HCT116 (cell line): ENCODE data around the gene IFNA2. TPM values are rescaled to one million over a fixed set of nuclear protein-coding genes. Genes with fewer than 3 reads are reported as not detected.

Experiments
- ATAC-seq: fragments of 200-7000 bp; cut with Tn5 transposase; 2 replicates; pipeline ENCODE4 v1.9.1; 2020; ENCODE audit warnings: mild to moderate bottlenecking, moderate library complexity
- BruUV-seq: library from RNA; stranded (reverse); fragments of 400-500 nt; replicated peaks from 2 replicates; lab custom pipeline; 2021; lab: Mats Ljungman, UMichigan
- CTCF ChIA-PET: fragments of 300-600 bp; sonication (Branson Sonifier 250); formaldehyde crosslinking; loops from one replicate; lab custom pipeline; 2021; ENCODE audit warnings: antibody characterized with exemption; lab: Charles Lee
- POLR2A ChIA-PET: fragments of 300-600, 350-600 bp; sonication (Branson Sonifier 250); formaldehyde crosslinking; loops from one replicate; lab custom pipeline; 2021; ENCODE audit warnings: antibody characterized with exemption; lab: Charles Lee
- RAD21 ChIA-PET, 2 experiments: fragments of 300-600 bp; sonication (Branson Sonifier 250); formaldehyde crosslinking; loops; one replicate each; lab custom pipeline; 2023; ENCODE audit warnings: low total read pairs in 2 of 2; ENCODE audit not compliant: uncharacterized antibody in 2 of 2, unreplicated experiment in 2 of 2, low non-redundant PET in 1 of 2; lab: Charles Lee
- DNase-seq: peaks from one replicate; pipeline ENCODE4 v3.0.0-alpha.2; 2010; ENCODE audit warnings: low read depth, low spot score
- H2AFZ ChIP-seq: fragments of 200-600 bp; shearing (Covaris generic), sonication (generic); 2 replicates; pipeline ENCODE4 v1.6.1; 2017; ENCODE audit warnings: low read depth, mixed run types, mixed read lengths, antibody characterized with exemption, low read length; ENCODE audit not compliant: poor library complexity, severe bottlenecking
- H3K27ac ChIP-seq: 2 replicates; pipeline ENCODE4 v1.5.1; 2012; ENCODE audit warnings: low read depth, low read length
- H3K27me3 ChIP-seq: fragments of 200-600 bp; sonication (generic); 2 replicates; pipeline ENCODE4 v1.6.1; 2016; ENCODE audit warnings: mixed run types, low read length, mixed read lengths; ENCODE audit not compliant: insufficient read depth
- H3K36me3 ChIP-seq, 2 experiments: fragments of 200-500 bp in 1 of 2; fragments of 200-600 bp in 1 of 2; sonication (Bioruptor generic) in 1 of 2; sonication (generic) in 1 of 2; 2 replicates each; pipeline versions ENCODE4 v1.5.1 to v1.6.1; 2014 to 2016; ENCODE audit warnings: low read length in 2 of 2, inconsistent platforms in 1 of 2, mixed read lengths in 1 of 2, mixed run types in 1 of 2; ENCODE audit not compliant: insufficient read depth in 2 of 2, control insufficient read depth in 1 of 2
- H3K4me1 ChIP-seq, 2 experiments: fragments of 200-600 bp in 1 of 2; sonication (generic) in 1 of 2; 2 replicates each; pipeline versions ENCODE4 v1.5.1 to v1.6.1; 2012 to 2017; ENCODE audit warnings: low read length in 2 of 2, inconsistent platforms in 1 of 2, mild to moderate bottlenecking in 1 of 2, mixed read lengths in 1 of 2, mixed run types in 1 of 2, moderate library complexity in 1 of 2; ENCODE audit not compliant: insufficient read depth in 2 of 2, control insufficient read depth in 1 of 2
- H3K4me2 ChIP-seq: fragments of 200-600 bp; sonication (generic); 2 replicates; pipeline ENCODE4 v1.6.1; 2017; ENCODE audit warnings: mixed run types, low read length, mixed read lengths
- H3K4me3 ChIP-seq, 2 experiments: fragments of 200-600 bp in 1 of 2; sonication (generic) in 1 of 2; replicated peaks in 1 of 2; 2 replicates each; pipeline ENCODE4 v1.5.1; 2011 to 2016; ENCODE audit warnings: low read length in 2 of 2, control low read depth in 1 of 2, low read depth in 1 of 2, mild to moderate bottlenecking in 1 of 2, mixed read lengths in 1 of 2, mixed run types in 1 of 2
- H3K79me2 ChIP-seq: fragments of 200-600 bp; sonication (generic); 2 replicates; pipeline ENCODE4 v1.6.1; 2017; ENCODE audit warnings: mild to moderate bottlenecking, mixed run types, low read length, moderate library complexity, mixed read lengths; ENCODE audit not compliant: insufficient read depth
- H3K9ac ChIP-seq: fragments of 200-600 bp; sonication (generic); 2 replicates; pipeline ENCODE4 v1.6.1; 2016; ENCODE audit warnings: low read length, mixed read lengths
- H3K9me2 ChIP-seq: fragments of 200-600 bp; sonication (generic), shearing (Covaris generic); 2 replicates; pipeline ENCODE4 v1.6.1; 2017; ENCODE audit warnings: mixed run types, mild to moderate bottlenecking, moderate library complexity; ENCODE audit not compliant: insufficient read depth
- H3K9me3 ChIP-seq, 2 experiments: fragments of 200-500 bp in 1 of 2; fragments of 200-600 bp in 1 of 2; sonication (Bioruptor generic) in 1 of 2; sonication (generic) in 1 of 2; 2 replicates each; pipeline ENCODE4 v1.6.1; 2014 to 2017; ENCODE audit warnings: low read length in 2 of 2, mixed read lengths in 2 of 2, inconsistent platforms in 1 of 2, low read depth in 1 of 2, mild to moderate bottlenecking in 1 of 2, mixed run types in 1 of 2, moderate library complexity in 1 of 2; ENCODE audit not compliant: control insufficient read depth in 1 of 2, insufficient read depth in 1 of 2
- H4K20me1 ChIP-seq: fragments of 200-600 bp; sonication (generic), shearing (Covaris generic); 2 replicates; pipeline ENCODE4 v1.6.1; 2017; ENCODE audit warnings: mixed run types, mild to moderate bottlenecking, moderate library complexity; ENCODE audit not compliant: insufficient read depth
- EGR1 ChIP-seq: IDR thresholded peaks from 2 replicates; pipeline ENCODE4 v1.6.1; 2012; ENCODE audit warnings: low read depth
- EZH2phosphoT487 ChIP-seq: fragments of 200-600 bp; IDR thresholded peaks from 2 replicates; pipeline ENCODE4 v1.6.1; 2018; ENCODE audit warnings: antibody characterized with exemption, borderline replicate concordance
- FOSL1 ChIP-seq: IDR thresholded peaks from 2 replicates; pipeline ENCODE4 v1.6.1; 2012; ENCODE audit warnings: low read depth
- RAD21 ChIP-seq: IDR thresholded peaks from 2 replicates; pipeline ENCODE4 v1.6.1; 2012; ENCODE audit warnings: low read depth, mild to moderate bottlenecking
- SP1 ChIP-seq: IDR thresholded peaks from 2 replicates; pipeline ENCODE4 v1.6.1; 2012; ENCODE audit warnings: low read depth
- TCF7L2 ChIP-seq: IDR thresholded peaks from 2 replicates; pipeline ENCODE4 v1.7.0; 2011; ENCODE audit warnings: borderline replicate concordance, inconsistent platforms; ENCODE audit not compliant: insufficient read depth, insufficient read length; ENCODE audit errors: extremely low read depth
- intact Hi-C: fragments of 100-400 bp; cut with micrococcal nuclease; formaldehyde crosslinking; loops from 2 replicates; pipeline ENCODE4 v1.10.0; 2022
- total RNA-seq: library from RNA; stranded (reverse); gene quantifications from one replicate; pipeline ENCODE4 v1.2.1, GENCODE V29; 2021; ENCODE audit not compliant: unreplicated experiment
- TF ChIP-seq, protein P1 (sequence below): IDR thresholded peaks from 2 replicates; pipeline ENCODE4 v1.6.1; 2012; ENCODE audit warnings: low read depth

Gene IFNA2
- total RNA-seq, 1 experiment from 2014 or later, result not detected

DNA sequence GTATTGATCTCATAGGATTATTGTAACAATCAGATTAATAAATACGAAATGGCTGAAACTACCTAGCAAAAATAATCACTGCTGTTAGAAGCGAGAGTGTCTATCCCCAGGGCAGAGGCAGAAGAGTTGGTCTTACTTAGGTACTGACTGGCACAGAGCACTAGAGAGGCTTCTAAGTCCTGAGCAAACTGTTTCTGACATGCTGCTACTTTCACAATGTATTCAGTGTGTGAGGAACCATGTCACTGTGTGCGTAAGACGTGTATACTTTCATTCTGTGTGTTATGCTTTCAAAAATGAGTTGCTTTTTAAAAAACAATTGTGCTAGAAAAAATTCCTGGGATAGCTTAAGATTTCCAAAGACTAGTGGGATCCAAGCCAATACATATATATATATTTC is 44.5 kb downstream of the IFNA2 start:
- TF ChIP-seq EZH2phosphoT487 (no peak), EGR1 (no peak), TCF7L2 (no peak), FOSL1 (no peak), SP1 (no peak), RAD21 (no peak)
- TF ChIP-seq, protein P1, sequence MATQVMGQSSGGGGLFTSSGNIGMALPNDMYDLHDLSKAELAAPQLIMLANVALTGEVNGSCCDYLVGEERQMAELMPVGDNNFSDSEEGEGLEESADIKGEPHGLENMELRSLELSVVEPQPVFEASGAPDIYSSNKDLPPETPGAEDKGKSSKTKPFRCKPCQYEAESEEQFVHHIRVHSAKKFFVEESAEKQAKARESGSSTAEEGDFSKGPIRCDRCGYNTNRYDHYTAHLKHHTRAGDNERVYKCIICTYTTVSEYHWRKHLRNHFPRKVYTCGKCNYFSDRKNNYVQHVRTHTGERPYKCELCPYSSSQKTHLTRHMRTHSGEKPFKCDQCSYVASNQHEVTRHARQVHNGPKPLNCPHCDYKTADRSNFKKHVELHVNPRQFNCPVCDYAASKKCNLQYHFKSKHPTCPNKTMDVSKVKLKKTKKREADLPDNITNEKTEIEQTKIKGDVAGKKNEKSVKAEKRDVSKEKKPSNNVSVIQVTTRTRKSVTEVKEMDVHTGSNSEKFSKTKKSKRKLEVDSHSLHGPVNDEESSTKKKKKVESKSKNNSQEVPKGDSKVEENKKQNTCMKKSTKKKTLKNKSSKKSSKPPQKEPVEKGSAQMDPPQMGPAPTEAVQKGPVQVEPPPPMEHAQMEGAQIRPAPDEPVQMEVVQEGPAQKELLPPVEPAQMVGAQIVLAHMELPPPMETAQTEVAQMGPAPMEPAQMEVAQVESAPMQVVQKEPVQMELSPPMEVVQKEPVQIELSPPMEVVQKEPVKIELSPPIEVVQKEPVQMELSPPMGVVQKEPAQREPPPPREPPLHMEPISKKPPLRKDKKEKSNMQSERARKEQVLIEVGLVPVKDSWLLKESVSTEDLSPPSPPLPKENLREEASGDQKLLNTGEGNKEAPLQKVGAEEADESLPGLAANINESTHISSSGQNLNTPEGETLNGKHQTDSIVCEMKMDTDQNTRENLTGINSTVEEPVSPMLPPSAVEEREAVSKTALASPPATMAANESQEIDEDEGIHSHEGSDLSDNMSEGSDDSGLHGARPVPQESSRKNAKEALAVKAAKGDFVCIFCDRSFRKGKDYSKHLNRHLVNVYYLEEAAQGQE, result no peak
- H3K9ac ChIP-seq, result no peak overlapping the region
- intact Hi-C loops, result no loop called here
- peaks cover under 1 to 10% of the 10 kb centered on the region in 2 experiments; a peak in 2 of 4 replicates for H3K4me1 ChIP-seq
- no peak overlapping the region for H3K4me3 ChIP-seq
- no TSS peak for BruUV-seq
- ChIA-PET CTCF (interaction anchor here (1.4 to 1.6 kb wide), 2 partner anchors 15 to 55 kb away, joined by 3 to 4 read pairs; no protein-coding TSS in a partner anchor), RAD21 (no interaction called here), POLR2A (no interaction called here)
- H3K9me3 ChIP-seq, result no peaks in the 10 kb centered on the region
- no peaks in the 10 kb centered on the region for H3K79me2 ChIP-seq
- no peak overlapping the region for H3K27ac ChIP-seq
- H3K9me2 ChIP-seq, result no peaks in the 10 kb centered on the region
- no peak overlapping the region for H3K4me2 ChIP-seq
- H4K20me1 ChIP-seq, result no peaks in the 10 kb centered on the region
- no peak overlapping the region for H2AFZ ChIP-seq
- no peaks in the 10 kb centered on the region for H3K27me3 ChIP-seq
- no peaks in the 10 kb centered on the region for H3K36me3 ChIP-seq
- ATAC-seq, result no peak
- no peak for DNase-seq
